HG02981 (cell line): ENCODE results near the gene INPP4B.

Experiments used
- ATAC-seq: cut with Tn5 transposase; IDR thresholded peaks from one replicate; pipeline ENCODE4 v1.9.1; 2021; ENCODE audit warnings: mild to moderate bottlenecking, moderate library complexity; ENCODE audit not compliant: unreplicated experiment

INPP4B gene

GRCh38 chr4:142181021-142181420 is 665.1 kb downstream of the INPP4B start:
- ATAC-seq: no peak

GRCh38 chr4:142169216-142169615 is 676.9 kb downstream of the INPP4B start:
- ATAC-seq: no peak

GRCh38 chr4:142168181-142168580 is 677.9 kb downstream of the INPP4B start:
- no peak for ATAC-seq

GRCh38 chr4:142164767-142165500 is 681.2 kb downstream of the INPP4B start:
- no peak for ATAC-seq

- ATAC-seq: no peak
These were observed 685.0 kb downstream of the INPP4B start for GRCh38 chr4:142161086-142161485.

- no peak for ATAC-seq
These were observed 685.6 kb downstream of the INPP4B start for GRCh38 chr4:142160509-142160908.

- no peak for ATAC-seq
These were observed 687.1 kb downstream of the INPP4B start for GRCh38 chr4:142158980-142159379.

- ATAC-seq: no peak
These were observed 689.8 kb downstream of the INPP4B start for GRCh38 chr4:142156256-142156655.

- ATAC-seq: no peak
These were observed 690.8 kb downstream of the INPP4B start for GRCh38 chr4:142155347-142155746.

- no peak for ATAC-seq
These were observed 695.6 kb downstream of the INPP4B start for GRCh38 chr4:142150483-142150882.

GRCh38 chr4:142144813-142145212 is 701.3 kb downstream of the INPP4B start:
- ATAC-seq: no peak

GRCh38 chr4:142142366-142143054 is 703.6 kb downstream of the INPP4B start:
- no peak for ATAC-seq

- ATAC-seq: no peak
These were observed 704.9 kb downstream of the INPP4B start for GRCh38 chr4:142141224-142141623.

- ATAC-seq: no peak
These were observed 715.4 kb downstream of the INPP4B start for GRCh38 chr4:142130666-142131065.

GRCh38 chr4:142129931-142130330 is 716.2 kb downstream of the INPP4B start:
- ATAC-seq: no peak

GRCh38 chr4:142129473-142129872 is 716.6 kb downstream of the INPP4B start:
- no peak for ATAC-seq

- no peak for ATAC-seq
These were observed 717.6 kb downstream of the INPP4B start for GRCh38 chr4:142128529-142128928.

GRCh38 chr4:142126890-142127497 is 719.1 kb downstream of the INPP4B start:
- ATAC-seq: peak; percentile 81

GRCh38 chr4:142124874-142125273 is 721.2 kb downstream of the INPP4B start:
- no peak for ATAC-seq

GRCh38 chr4:142121448-142122350 is 724.4 kb downstream of the INPP4B start:
- no peak for ATAC-seq

GRCh38 chr4:142120921-142121320 is 725.2 kb downstream of the INPP4B start:
- ATAC-seq: peak; percentile 77
